Neuronal stem cell (in vitro differentiated cells): Measurements from ENCODE around the gene AEN.
A peak's percentile ranks its signal among the peaks of the same experiment; 100 is the strongest.

ENCODE experiments used
- DNase-seq: peaks from one replicate; pipeline ENCODE4 v3.0.0-alpha.2; 2013; ENCODE audit warnings: low spot score
- H2AFZ ChIP-seq: one replicate; pipeline ENCODE4 v1.6.1; 2013; ENCODE audit warnings: mild to moderate bottlenecking, low read length, inconsistent platforms
- H2AK5ac ChIP-seq: 2 replicates; pipeline ENCODE4 v1.6.1; 2013; ENCODE audit warnings: low read depth, mild to moderate bottlenecking, inconsistent platforms, low read length, moderate library complexity, mixed read lengths
- H2BK120ac ChIP-seq: 2 replicates; pipeline ENCODE4 v1.6.1; 2013; ENCODE audit warnings: low read depth, mild to moderate bottlenecking, inconsistent platforms, low read length, moderate library complexity, mixed read lengths
- H2BK12ac ChIP-seq: one replicate; pipeline ENCODE4 v1.6.1; 2013; ENCODE audit warnings: low read length, inconsistent platforms
- H2BK15ac ChIP-seq: 2 replicates; pipeline ENCODE4 v1.6.1; 2013; ENCODE audit warnings: mild to moderate bottlenecking, low read length, inconsistent platforms, mixed read lengths
- H2BK5ac ChIP-seq: one replicate; pipeline ENCODE4 v1.6.1; 2013; ENCODE audit warnings: inconsistent platforms, mild to moderate bottlenecking, low read length, moderate library complexity
- H3K14ac ChIP-seq: one replicate; pipeline ENCODE4 v1.6.1; 2013; ENCODE audit warnings: low read length, inconsistent platforms
- H3K18ac ChIP-seq: 2 replicates; pipeline ENCODE4 v1.6.1; 2013; ENCODE audit warnings: low read length, inconsistent platforms
- H3K23ac ChIP-seq: 2 replicates; pipeline ENCODE4 v1.6.1; 2013; ENCODE audit warnings: low read depth, mild to moderate bottlenecking, mixed read lengths, low read length, inconsistent platforms; ENCODE audit not compliant: poor library complexity
- H3K27ac ChIP-seq: replicated peaks from 3 replicates; pipeline ENCODE4 v1.5.1; 2013; ENCODE audit warnings: low read length, inconsistent platforms
- H3K27me3 ChIP-seq, 3 experiments: 2 replicates each; pipeline ENCODE4 v1.6.1; 2013; ENCODE audit warnings: low read length in 3 of 3, mild to moderate bottlenecking in 2 of 3, inconsistent platforms in 1 of 3, low read depth in 1 of 3, mixed read lengths in 1 of 3, moderate library complexity in 1 of 3; ENCODE audit not compliant: control insufficient read depth in 3 of 3, insufficient read depth in 3 of 3
- H3K36me3 ChIP-seq, 2 donors: replicated peaks in 1 of 2; 2 replicates each; pipeline ENCODE4 v1.6.1; 2013; ENCODE audit warnings: low read length in 2 of 2; ENCODE audit not compliant: control insufficient read depth in 2 of 2, insufficient read depth in 2 of 2
- H3K4ac ChIP-seq: 2 replicates; pipeline ENCODE4 v1.6.1; 2013; ENCODE audit warnings: inconsistent platforms, mild to moderate bottlenecking, low read length, moderate library complexity
- H3K4me1 ChIP-seq, 2 donors: 1 replicate in 1 of 2; 2 replicates in 1 of 2; pipeline ENCODE4 v1.6.1; 2013; ENCODE audit warnings: low read length in 2 of 2, low read depth in 1 of 2; ENCODE audit not compliant: control insufficient read depth in 2 of 2, insufficient read depth in 1 of 2
- H3K4me2 ChIP-seq: one replicate; pipeline ENCODE4 v1.6.1; 2013; ENCODE audit warnings: mild to moderate bottlenecking, low read length, inconsistent platforms; ENCODE audit not compliant: insufficient read depth, poor library complexity, severe bottlenecking
- H3K4me3 ChIP-seq, 2 donors: 2 replicates each; pipeline ENCODE4 v1.5.1; 2013; ENCODE audit warnings: low read length in 2 of 2, mild to moderate bottlenecking in 2 of 2, inconsistent platforms in 1 of 2, moderate library complexity in 1 of 2
- H3K79me1 ChIP-seq: one replicate; pipeline ENCODE4 v1.6.1; 2013; ENCODE audit warnings: low read depth, mild to moderate bottlenecking, inconsistent platforms, low read length, moderate library complexity
- H3K9ac ChIP-seq: one replicate; pipeline ENCODE4 v1.6.1; 2013; ENCODE audit warnings: mild to moderate bottlenecking, low read depth, low read length, inconsistent platforms; ENCODE audit not compliant: poor library complexity
- H3K9me3 ChIP-seq, 2 donors: replicated peaks in 1 of 2; 2 replicates each; pipeline versions ENCODE3 to v1.6.1; 2013; ENCODE audit warnings: low read length in 2 of 2, mild to moderate bottlenecking in 2 of 2, inconsistent platforms in 1 of 2, low read depth in 1 of 2, mixed read lengths in 1 of 2, moderate library complexity in 1 of 2; ENCODE audit not compliant: control insufficient read depth in 2 of 2, insufficient read depth in 1 of 2
- H4K8ac ChIP-seq: one replicate; pipeline ENCODE4 v1.6.1; 2013; ENCODE audit warnings: low read depth, mild to moderate bottlenecking, inconsistent platforms, low read length, moderate library complexity
- H4K91ac ChIP-seq: one replicate; pipeline ENCODE4 v1.6.1; 2013; ENCODE audit warnings: low read length, low read depth, mild to moderate bottlenecking, inconsistent platforms; ENCODE audit not compliant: poor library complexity
- WGBS, 2 donors: extraction: QIAGEN DNeasy Blood & Tissue Kit; methylation state at CpG; one replicate each; pipeline ENCODE4 v1.1.7; 2013; ENCODE audit warnings: missing lambda C conversion rate in 2 of 2, mixed read lengths in 1 of 2; ENCODE audit not compliant: insufficient read length in 2 of 2, insufficient replicate concordance in 1 of 2; ENCODE audit errors: extremely low coverage in 2 of 2; 5-methylcytosine and 5-hydroxymethylcytosine counted together

The AEN gene

GRCh38 chr15:88618686-88619085 is 2.5 kb upstream of the AEN start:
- Histone ChIP-seq H2BK12ac (no peak overlapping the region), H4K8ac (no peak overlapping the region), H3K9me3 (no peaks in the 10 kb centered on the region), H2BK15ac (no peak overlapping the region), H3K27ac (no peak overlapping the region), H3K79me1 (peaks cover 1% of the 10 kb centered on the region), H3K14ac (no peak overlapping the region), H2AFZ (no peak overlapping the region), H3K4ac (no peak overlapping the region), H2BK5ac (no peak overlapping the region), H3K23ac (no peak overlapping the region), H3K27me3 (no peaks in the 10 kb centered on the region), H3K18ac (no peak overlapping the region), H3K9ac (no peak overlapping the region), H2BK120ac (no peak overlapping the region), H3K4me2 (no peak overlapping the region), H3K36me3 (peaks cover 0 to 12% of the 10 kb centered on the region in 2 donors), H3K4me3 (no peak overlapping the region), H3K4me1 (peaks cover 11 to 18% of the 10 kb centered on the region in 2 donors), H4K91ac (no peak overlapping the region), H2AK5ac (no peak overlapping the region)
- no peak for DNase-seq

GRCh38 chr15:88619796-88620195 is 1.3 kb upstream of the AEN start:
- peaks cover under 1 to 24% of the 10 kb centered on the region in 2 donors for H3K36me3 ChIP-seq
- H4K8ac ChIP-seq = no peak overlapping the region
- no peak overlapping the region for H3K27ac ChIP-seq
- no peak overlapping the region for H2BK15ac ChIP-seq
- no peak overlapping the region for H3K4me3 ChIP-seq
- H3K4me2 ChIP-seq = no peak overlapping the region
- no peak overlapping the region for H3K18ac ChIP-seq
- H3K9me3 ChIP-seq = no peaks in the 10 kb centered on the region
- no peak overlapping the region for H2AK5ac ChIP-seq
- H3K4ac ChIP-seq = no peak overlapping the region
- H3K14ac ChIP-seq = no peak overlapping the region
- no peak overlapping the region for H2AFZ ChIP-seq
- peaks cover 1% of the 10 kb centered on the region for H3K79me1 ChIP-seq
- no peaks in the 10 kb centered on the region for H3K27me3 ChIP-seq
- no peak overlapping the region for H2BK12ac ChIP-seq
- no CpG with 5 or more reads among the region's 2 CpGs for WGBS, 2 donors
- H3K9ac ChIP-seq = no peak overlapping the region
- no peak overlapping the region for H4K91ac ChIP-seq
- H2BK120ac ChIP-seq = no peak overlapping the region
- H3K23ac ChIP-seq = no peak overlapping the region
- H2BK5ac ChIP-seq = no peak overlapping the region
- DNase-seq = no peak
- peaks cover 16 to 22% of the 10 kb centered on the region in 2 donors for H3K4me1 ChIP-seq

GRCh38 chr15:88621789-88622604 is 857 bp downstream of the AEN start:
- Histone ChIP-seq H2BK5ac (peak overlapping the region; percentile 95), H3K4me2 (peak overlapping the region; percentile 81), H3K4me3 (peak overlapping the region; percentile 93 to 94), H3K9me3 (no peaks in the 10 kb centered on the region), H4K91ac (no peak overlapping the region), H3K27ac (peak overlapping the region; percentile 15), H2BK120ac (no peak overlapping the region), H3K27me3 (no peaks in the 10 kb centered on the region), H2BK12ac (no peak overlapping the region), H3K23ac (no peak overlapping the region), H2AFZ (peak overlapping the region; percentile 79), H3K36me3 (peaks cover 10 to 46% of the 10 kb centered on the region in 2 donors), H3K79me1 (peaks cover 7% of the 10 kb centered on the region), H4K8ac (no peak overlapping the region), H2AK5ac (peak overlapping the region; percentile 34), H3K4me1 (peaks cover 16 to 17% of the 10 kb centered on the region in 2 donors), H2BK15ac (no peak overlapping the region), H3K14ac (no peak overlapping the region), H3K4ac (no peak overlapping the region), H3K18ac (peak overlapping the region; percentile 95), H3K9ac (peak overlapping the region; percentile 89)
- DNase-seq = no peak
- no CpG with 5 or more reads among the region's 17 CpGs for WGBS, 2 donors

GRCh38 chr15:88622605-88622975 is 1.4 kb downstream of the AEN start:
- Histone ChIP-seq H3K14ac (no peak overlapping the region), H3K4me2 (peak overlapping the region; percentile 81), H3K27ac (no peak overlapping the region), H2BK120ac (no peak overlapping the region), H3K4me3 (peak overlapping the region; percentile 93 to 94), H3K4me1 (peaks cover 16 to 17% of the 10 kb centered on the region in 2 donors), H3K9me3 (no peaks in the 10 kb centered on the region), H3K79me1 (peaks cover 7% of the 10 kb centered on the region), H3K23ac (no peak overlapping the region), H2BK5ac (no peak overlapping the region), H3K27me3 (no peaks in the 10 kb centered on the region), H3K36me3 (peaks cover 14 to 52% of the 10 kb centered on the region in 2 donors), H2BK15ac (no peak overlapping the region), H4K91ac (no peak overlapping the region), H2AFZ (no peak overlapping the region), H3K9ac (peak overlapping the region; percentile 39), H3K18ac (no peak overlapping the region), H3K4ac (no peak overlapping the region), H2BK12ac (no peak overlapping the region), H4K8ac (no peak overlapping the region), H2AK5ac (no peak overlapping the region)
- no peak for DNase-seq
- no CpG with 5 or more reads among the region's 5 CpGs for WGBS, 2 donors
